WTC11 (cell line): ENCODE results near the gene TFAP2B. TPM values are rescaled to one million over a fixed set of nuclear protein-coding genes. Genes with fewer than 3 reads are reported as not detected.

Experiments used
- ATAC-seq: fragments of 200-7000 bp; cut with Tn5 transposase; 2 replicates; pipeline ENCODE4 v1.10.0; 2021; ENCODE audit warnings: mild to moderate bottlenecking, moderate library complexity
- CTCF ChIA-PET: fragments of 300-600 bp; sonication (Branson Sonifier 250); formaldehyde crosslinking; loops from one replicate; lab custom pipeline; 2021; ENCODE audit warnings: antibody characterized with exemption; lab: Charles Lee
- POLR2A ChIA-PET: fragments of 350-600 bp; sonication (Branson Sonifier 250); formaldehyde crosslinking; loops from one replicate; lab custom pipeline; 2021; ENCODE audit warnings: antibody characterized with exemption; lab: Charles Lee
- DNase-seq: peaks from one replicate; pipeline ENCODE4 v3.0.0; 2021; ENCODE audit warnings: low spot score
- H3K27ac Mint-ChIP-seq: 2 replicates; pipeline ENCODE4 v1.8.0; 2021; ENCODE audit warnings: mixed read lengths
- H3K27me3 Mint-ChIP-seq: 2 replicates; pipeline ENCODE4 v1.8.0; 2021; ENCODE audit warnings: low read depth, mild to moderate bottlenecking, moderate library complexity, mixed read lengths
- H3K36me3 Mint-ChIP-seq: 2 replicates; pipeline ENCODE4 v1.8.0; 2021; ENCODE audit warnings: mixed read lengths
- H3K4me1 Mint-ChIP-seq: 2 replicates; pipeline ENCODE4 v1.8.0; 2022; ENCODE audit warnings: mixed read lengths
- H3K4me3 Mint-ChIP-seq: 2 replicates; pipeline ENCODE4 v1.8.0; 2021; ENCODE audit warnings: mild to moderate bottlenecking, moderate library complexity, mixed read lengths
- H3K9me3 Mint-ChIP-seq: 2 replicates; pipeline ENCODE4 v1.8.0; 2021; ENCODE audit warnings: mixed read lengths
- ATF2 ChIP-seq: sonication (generic); formaldehyde crosslinking; IDR thresholded peaks from 2 replicates; pipeline ENCODE4 v1.8.1; 2022; ENCODE audit warnings: low read depth, missing genetic modification reagents, borderline replicate concordance
- CREB1 ChIP-seq: sonication (generic); formaldehyde crosslinking; IDR thresholded peaks from 2 replicates; pipeline ENCODE4 v1.8.0; 2023; ENCODE audit warnings: mild to moderate bottlenecking, missing genetic modification reagents
- CREM ChIP-seq: sonication (generic); formaldehyde crosslinking; IDR thresholded peaks from 2 replicates; pipeline ENCODE4 v1.8.1; 2022; ENCODE audit warnings: mild to moderate bottlenecking, missing genetic modification reagents, moderate library complexity
- E2F1 ChIP-seq: sonication (generic); formaldehyde crosslinking; IDR thresholded peaks from 2 replicates; pipeline ENCODE4 v1.8.0; 2022; ENCODE audit warnings: mild to moderate bottlenecking, missing genetic modification reagents
- E2F4 ChIP-seq: sonication (generic); formaldehyde crosslinking; IDR thresholded peaks from 2 replicates; pipeline ENCODE4 v1.8.1; 2022; ENCODE audit warnings: low read depth, mild to moderate bottlenecking, moderate library complexity, missing genetic modification reagents, borderline replicate concordance
- GABPB1 ChIP-seq: sonication (generic); formaldehyde crosslinking; IDR thresholded peaks from 2 replicates; pipeline ENCODE4 v1.8.1; 2023; ENCODE audit warnings: mild to moderate bottlenecking, missing genetic modification reagents
- HMGA2 ChIP-seq: fragments of 250-450 bp; sonication (Bioruptor Pico); IDR thresholded peaks from 2 replicates; pipeline ENCODE4 v1.4.0; 2021; ENCODE audit warnings: mild to moderate bottlenecking, moderate library complexity
- JUN ChIP-seq: sonication (generic); formaldehyde crosslinking; IDR thresholded peaks from 2 replicates; pipeline ENCODE4 v1.8.0; 2023; ENCODE audit warnings: mild to moderate bottlenecking, missing genetic modification reagents
- NFATC4 ChIP-seq: fragments of 250-450 bp; sonication (Bioruptor Pico); IDR thresholded peaks from 2 replicates; pipeline ENCODE4 v1.9.0; 2021; ENCODE audit warnings: mild to moderate bottlenecking
- OVOL2 ChIP-seq: fragments of 250-450 bp; sonication (Bioruptor Pico); IDR thresholded peaks from 2 replicates; pipeline ENCODE4 v1.9.0; 2021; ENCODE audit warnings: mild to moderate bottlenecking, borderline replicate concordance
- SMAD3 ChIP-seq: sonication (generic); formaldehyde crosslinking; IDR thresholded peaks from 2 replicates; pipeline ENCODE4 v1.8.0; 2022; ENCODE audit warnings: missing genetic modification reagents, mild to moderate bottlenecking, borderline replicate concordance
- SMAD4 ChIP-seq: sonication (generic); formaldehyde crosslinking; IDR thresholded peaks from 2 replicates; pipeline ENCODE4 v1.8.0; 2022; ENCODE audit warnings: mild to moderate bottlenecking, missing genetic modification reagents
- USF1 ChIP-seq: sonication (generic); formaldehyde crosslinking; IDR thresholded peaks from 2 replicates; pipeline ENCODE4 v1.8.0; 2022; ENCODE audit warnings: mild to moderate bottlenecking, missing genetic modification reagents
- USF2 ChIP-seq: sonication (generic); formaldehyde crosslinking; IDR thresholded peaks from 2 replicates; pipeline ENCODE4 v1.8.1; 2023; ENCODE audit warnings: mild to moderate bottlenecking, missing genetic modification reagents, moderate library complexity
- ZNF121 ChIP-seq: sonication (generic); formaldehyde crosslinking; IDR thresholded peaks from 2 replicates; pipeline ENCODE4 v1.8.0; 2023; ENCODE audit warnings: missing genetic modification reagents
- ZNF138 ChIP-seq: sonication (generic); formaldehyde crosslinking; conservative IDR thresholded peaks from 2 replicates; pipeline ENCODE4 v1.8.1; 2022; ENCODE audit warnings: mild to moderate bottlenecking, moderate library complexity, missing genetic modification reagents
- ZNF396 ChIP-seq: fragments of 250-450 bp; sonication (Bioruptor Pico); IDR thresholded peaks from 2 replicates; pipeline ENCODE4 v1.8.0; 2021; ENCODE audit warnings: mild to moderate bottlenecking, moderate library complexity, borderline replicate concordance
- ZNF671 ChIP-seq: fragments of 250-450 bp; sonication (Bioruptor Pico); IDR thresholded peaks from 2 replicates; pipeline ENCODE4 v1.8.0; 2021; ENCODE audit warnings: mild to moderate bottlenecking
- total RNA-seq: library from RNA; stranded (reverse); gene quantifications from 3 replicates; pipeline ENCODE4 v1.2.3, GENCODE V29; 2021
- TF ChIP-seq, protein P1 (sequence below): sonication (generic); formaldehyde crosslinking; IDR thresholded peaks from 2 replicates; pipeline ENCODE4 v1.8.0; 2023; ENCODE audit warnings: missing genetic modification reagents
- TF ChIP-seq, protein P2 (sequence below): sonication (generic); formaldehyde crosslinking; IDR thresholded peaks from 2 replicates; pipeline ENCODE4 v1.8.0; 2022; ENCODE audit warnings: mild to moderate bottlenecking, missing genetic modification reagents

Gene TFAP2B
- total RNA-seq, 1 experiment from 2014 or later: not detected

DNA sequence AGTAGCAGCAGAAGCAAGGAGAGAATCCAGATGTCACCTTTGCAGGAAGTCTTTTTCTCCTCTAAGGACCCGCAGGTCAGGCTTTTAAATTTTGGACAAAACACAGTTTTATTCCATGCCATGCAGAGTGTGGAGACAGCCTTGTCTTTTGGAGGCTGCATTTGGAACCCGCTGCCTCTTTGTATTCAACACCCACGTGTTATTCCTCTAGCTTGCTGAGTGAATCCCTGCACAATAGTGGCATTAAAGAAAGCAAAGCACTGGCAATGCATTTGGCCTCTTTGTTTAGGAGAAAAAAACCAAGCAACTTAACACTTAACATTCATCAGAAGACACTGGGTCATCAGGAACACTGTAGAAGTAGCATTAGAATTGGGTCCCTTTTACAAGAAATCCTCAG is 43.5 kb downstream of the TFAP2B start:
- CTCF ChIA-PET: no interaction called here
- POLR2A ChIA-PET: no interaction called here
- H3K27me3 Mint-ChIP-seq: no peaks in the 10 kb centered on the region; the same call in 1 of the 2 replicates
- TF ChIP-seq USF2 (CRISPR knock-in tag): no peak
- TF ChIP-seq ZNF671 (CRISPR knock-in tag): no peak
- no peak for ATAC-seq
- no peak overlapping the region for H3K4me3 Mint-ChIP-seq
- no peak for DNase-seq
- no peak overlapping the region for H3K27ac Mint-ChIP-seq
- peaks cover 3% of the 10 kb centered on the region for H3K4me1 Mint-ChIP-seq
- H3K9me3 Mint-ChIP-seq: 0 out of 2 replicates have a peak, but pooled peaks cover 5% of the 10 kb centered on the region
- no peaks in the 10 kb centered on the region for H3K36me3 Mint-ChIP-seq

DNA sequence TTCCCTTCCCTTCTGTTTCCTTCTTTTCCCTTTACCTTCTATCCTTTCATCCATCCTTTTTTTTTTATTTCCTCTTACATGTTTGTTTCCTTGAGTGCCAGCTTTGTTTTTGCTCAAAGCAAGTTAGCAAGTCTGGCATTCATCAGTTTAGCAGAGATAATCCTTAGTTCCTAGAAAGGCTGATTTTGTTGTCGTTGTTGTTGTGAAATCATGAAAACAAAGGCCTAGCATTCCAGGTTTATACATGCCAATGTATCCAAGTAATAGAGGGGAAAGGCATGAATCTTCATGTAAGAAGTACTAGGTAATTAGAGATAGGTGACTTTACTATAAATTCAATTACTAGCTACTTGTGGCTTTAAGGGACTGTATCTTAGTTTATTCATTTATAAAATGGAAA is 45.9 kb downstream of the TFAP2B start:
- H3K4me1 Mint-ChIP-seq: peaks cover 15% of the 10 kb centered on the region
- H3K27ac Mint-ChIP-seq: no peak overlapping the region
- ChIA-PET CTCF (no interaction called here), POLR2A (no interaction called here)
- no peaks in the 10 kb centered on the region for H3K9me3 Mint-ChIP-seq
- no peak for TF ChIP-seq E2F4 (CRISPR knock-in tag)
- no peak for TF ChIP-seq SMAD4 (CRISPR knock-in tag)
- no peak for TF ChIP-seq CREB1 (CRISPR knock-in tag)
- TF ChIP-seq CREM (CRISPR knock-in tag): no peak
- TF ChIP-seq OVOL2 (CRISPR knock-in tag): no peak
- TF ChIP-seq JUN (CRISPR knock-in tag): no peak
- TF ChIP-seq ZNF121: no peak
- no peak for TF ChIP-seq E2F1
- no peak for TF ChIP-seq USF2 (CRISPR knock-in tag)
- TF ChIP-seq SMAD3 (CRISPR knock-in tag): no peak
- no peak for TF ChIP-seq ATF2 (CRISPR knock-in tag)
- TF ChIP-seq HMGA2 (CRISPR knock-in tag): no peak
- TF ChIP-seq ZNF671 (CRISPR knock-in tag): no peak
- TF ChIP-seq ZNF138: no peak
- TF ChIP-seq, protein P1, sequence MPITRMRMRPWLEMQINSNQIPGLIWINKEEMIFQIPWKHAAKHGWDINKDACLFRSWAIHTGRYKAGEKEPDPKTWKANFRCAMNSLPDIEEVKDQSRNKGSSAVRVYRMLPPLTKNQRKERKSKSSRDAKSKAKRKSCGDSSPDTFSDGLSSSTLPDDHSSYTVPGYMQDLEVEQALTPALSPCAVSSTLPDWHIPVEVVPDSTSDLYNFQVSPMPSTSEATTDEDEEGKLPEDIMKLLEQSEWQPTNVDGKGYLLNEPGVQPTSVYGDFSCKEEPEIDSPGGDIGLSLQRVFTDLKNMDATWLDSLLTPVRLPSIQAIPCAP: no peak
- no peak overlapping the region for H3K4me3 Mint-ChIP-seq
- ATAC-seq (no peak), DNase-seq (no peak)
- H3K36me3 Mint-ChIP-seq: no peaks in the 10 kb centered on the region
- H3K27me3 Mint-ChIP-seq: no peaks in the 10 kb centered on the region

DNA sequence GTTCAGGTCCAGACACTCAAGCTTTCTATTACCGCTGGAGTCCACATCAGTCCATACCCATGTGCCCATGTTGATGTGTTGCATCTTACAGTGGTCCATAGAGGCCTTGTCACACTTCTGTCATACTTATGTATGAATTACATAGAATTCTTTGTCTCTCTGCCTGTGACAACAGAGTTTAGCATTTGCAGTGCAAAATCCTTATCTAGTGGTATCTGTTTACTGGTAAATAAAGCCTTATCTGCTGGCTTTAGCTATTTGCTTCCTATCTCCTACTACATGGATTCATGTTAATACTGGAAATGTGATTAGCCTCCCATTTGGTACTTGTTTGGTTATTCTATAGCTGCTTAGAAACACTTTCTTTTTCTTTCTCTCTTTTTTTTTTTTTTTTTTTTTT is 49.8 kb downstream of the TFAP2B start:
- TF ChIP-seq NFATC4 (CRISPR knock-in tag) (no peak), ZNF396 (CRISPR knock-in tag) (no peak), USF1 (CRISPR knock-in tag) (no peak), GABPB1 (CRISPR knock-in tag) (no peak)
- TF ChIP-seq, protein P2, sequence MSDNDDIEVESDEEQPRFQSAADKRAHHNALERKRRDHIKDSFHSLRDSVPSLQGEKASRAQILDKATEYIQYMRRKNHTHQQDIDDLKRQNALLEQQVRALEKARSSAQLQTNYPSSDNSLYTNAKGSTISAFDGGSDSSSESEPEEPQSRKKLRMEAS: no peak
- Mint-ChIP-seq H3K4me3 (no peak overlapping the region), H3K27ac (no peak overlapping the region), H3K36me3 (no peaks in the 10 kb centered on the region), H3K4me1 (peaks cover 12% of the 10 kb centered on the region), H3K9me3 (no peaks in the 10 kb centered on the region), H3K27me3 (no peaks in the 10 kb centered on the region)
- ChIA-PET CTCF (no interaction called here), POLR2A (no interaction called here)
- ATAC-seq: no peak
- DNase-seq: no peak
